Dendritic cell treated with granulocyte-macrophage colony-stimulating factor and Interleukin-4, amounts not matched to agents 40 ng/mL and 50 ng/mL, for 4 days (primary cell): Measurements from ENCODE around the gene IGFBP7.

Experiments
- H3K27ac Mint-ChIP-seq: one replicate; pipeline ENCODE4 v1.8.0; 2022; ENCODE audit warnings: mild to moderate bottlenecking, mixed read lengths
- H3K27me3 Mint-ChIP-seq: one replicate; pipeline ENCODE4 v1.8.0; 2022; ENCODE audit warnings: mild to moderate bottlenecking, mixed read lengths
- H3K36me3 Mint-ChIP-seq: one replicate; pipeline ENCODE4 v1.8.0; 2022; ENCODE audit warnings: low read depth, mixed read lengths
- H3K4me1 Mint-ChIP-seq: one replicate; pipeline ENCODE4 v1.8.0; 2022; ENCODE audit warnings: low read depth, mixed read lengths
- H3K4me3 Mint-ChIP-seq: one replicate; pipeline ENCODE4 v1.8.0; 2022; ENCODE audit warnings: mild to moderate bottlenecking, moderate library complexity, mixed read lengths
- H3K9me3 Mint-ChIP-seq: one replicate; pipeline ENCODE4 v1.8.0; 2022; ENCODE audit warnings: mixed read lengths
- intact Hi-C: fragments of 100-400 bp; cut with micrococcal nuclease; formaldehyde crosslinking; loops from one replicate; pipeline ENCODE4 v1.15.0; 2022

The IGFBP7 gene

GRCh38 chr4:57109847-57110639 lies at the start of gene IGFBP7:
TSS of gene IGFBP7 (minus strand) at chr4:57110385. CDS start at chr4:57110351, 34 bp downstream.
- Mint-ChIP-seq H3K4me3 (peak within 1 kb of the TSS; percentile 84), H3K36me3 (no peaks in the 10 kb centered on the region), H3K4me1 (peaks cover 36% of the 10 kb centered on the region), H3K9me3 (no peaks in the 10 kb centered on the region), H3K27me3 (peaks cover 4% of the 10 kb centered on the region), H3K27ac (peak within 1 kb of the TSS; percentile 99)
- intact Hi-C loops, result loop anchor here (5.0 kb wide), 2 partner anchors 52 to 78 kb away; no protein-coding TSS in a partner anchor

GRCh38 chr4:57159866-57160265 lies 49.7 kb upstream of the IGFBP7 start:
- intact Hi-C loops, result loop anchor here (5.0 kb wide), 1 partner anchor 48 kb away; the partner anchor contains the start of gene IGFBP7
- H3K4me1 Mint-ChIP-seq, result peaks cover 19% of the 10 kb centered on the region

GRCh38 chr4:57158762-57159161 lies 48.6 kb upstream of the IGFBP7 start:
- Mint-ChIP-seq H3K27me3 (no peaks in the 10 kb centered on the region), H3K9me3 (no peaks in the 10 kb centered on the region), H3K4me3 (no peak overlapping the region), H3K36me3 (no peaks in the 10 kb centered on the region), H3K27ac (no peak overlapping the region), H3K4me1 (peaks cover 19% of the 10 kb centered on the region)
- intact Hi-C loops, result no loop called here

More at GRCh38 chr4:57159866-57160265, 49.7 kb upstream of the IGFBP7 start:
- Mint-ChIP-seq H3K27ac (no peak overlapping the region), H3K27me3 (peaks cover 8% of the 10 kb centered on the region), H3K36me3 (no peaks in the 10 kb centered on the region), H3K4me3 (no peak overlapping the region), H3K9me3 (no peaks in the 10 kb centered on the region)

GRCh38 chr4:57158221-57158620 lies 48.0 kb upstream of the IGFBP7 start:
- Mint-ChIP-seq H3K9me3 (no peaks in the 10 kb centered on the region), H3K27ac (no peak overlapping the region), H3K27me3 (no peaks in the 10 kb centered on the region), H3K36me3 (no peaks in the 10 kb centered on the region), H3K4me1 (peaks cover 15% of the 10 kb centered on the region), H3K4me3 (no peak overlapping the region)
- intact Hi-C loops, result no loop called here

GRCh38 chr4:57157596-57158137 lies 47.5 kb upstream of the IGFBP7 start:
- intact Hi-C loops, result no loop called here
- H3K36me3 Mint-ChIP-seq, result no peaks in the 10 kb centered on the region
- no peak overlapping the region for H3K27ac Mint-ChIP-seq
- no peaks in the 10 kb centered on the region for H3K27me3 Mint-ChIP-seq
- H3K4me3 Mint-ChIP-seq, result no peak overlapping the region
- peaks cover 15% of the 10 kb centered on the region for H3K4me1 Mint-ChIP-seq
- no peaks in the 10 kb centered on the region for H3K9me3 Mint-ChIP-seq

- no peak overlapping the region for H3K27ac Mint-ChIP-seq
- no peaks in the 10 kb centered on the region for H3K9me3 Mint-ChIP-seq
- no peaks in the 10 kb centered on the region for H3K36me3 Mint-ChIP-seq
- no peak overlapping the region for H3K4me3 Mint-ChIP-seq
- H3K4me1 Mint-ChIP-seq, result peaks cover 15% of the 10 kb centered on the region
- H3K27me3 Mint-ChIP-seq, result no peaks in the 10 kb centered on the region
- intact Hi-C loops, result no loop called here
Observed at GRCh38 chr4:57156242-57156990, 46.2 kb upstream of the IGFBP7 start.

- H3K27ac Mint-ChIP-seq, result no peak overlapping the region
- H3K27me3 Mint-ChIP-seq, result no peaks in the 10 kb centered on the region
- H3K4me3 Mint-ChIP-seq, result no peak overlapping the region
- no peaks in the 10 kb centered on the region for H3K36me3 Mint-ChIP-seq
- peaks cover 15% of the 10 kb centered on the region for H3K4me1 Mint-ChIP-seq
- intact Hi-C loops, result no loop called here
- no peaks in the 10 kb centered on the region for H3K9me3 Mint-ChIP-seq
Observed at GRCh38 chr4:57154926-57155325, 44.7 kb upstream of the IGFBP7 start.

- Mint-ChIP-seq H3K4me1 (peaks cover 15% of the 10 kb centered on the region), H3K27me3 (no peaks in the 10 kb centered on the region), H3K27ac (no peak overlapping the region), H3K9me3 (no peaks in the 10 kb centered on the region), H3K36me3 (no peaks in the 10 kb centered on the region), H3K4me3 (no peak overlapping the region)
- intact Hi-C loops, result no loop called here
Observed at GRCh38 chr4:57154191-57154590, 44.0 kb upstream of the IGFBP7 start.

- Mint-ChIP-seq H3K4me1 (peaks cover 15% of the 10 kb centered on the region), H3K4me3 (no peak overlapping the region), H3K27ac (no peak overlapping the region), H3K27me3 (no peaks in the 10 kb centered on the region), H3K36me3 (no peaks in the 10 kb centered on the region), H3K9me3 (no peaks in the 10 kb centered on the region)
- intact Hi-C loops, result no loop called here
Observed at GRCh38 chr4:57153207-57153606, 43.0 kb upstream of the IGFBP7 start.

- Mint-ChIP-seq H3K4me1 (peaks cover 15% of the 10 kb centered on the region), H3K27me3 (no peaks in the 10 kb centered on the region), H3K9me3 (no peaks in the 10 kb centered on the region), H3K27ac (no peak overlapping the region), H3K36me3 (no peaks in the 10 kb centered on the region), H3K4me3 (no peak overlapping the region)
- intact Hi-C loops, result no loop called here
Observed at GRCh38 chr4:57151481-57151880, 41.3 kb upstream of the IGFBP7 start.

- no peaks in the 10 kb centered on the region for H3K27me3 Mint-ChIP-seq
- H3K4me1 Mint-ChIP-seq, result peaks cover 9% of the 10 kb centered on the region
- no peaks in the 10 kb centered on the region for H3K9me3 Mint-ChIP-seq
- intact Hi-C loops, result no loop called here
- H3K4me3 Mint-ChIP-seq, result no peak overlapping the region
- no peak overlapping the region for H3K27ac Mint-ChIP-seq
- no peaks in the 10 kb centered on the region for H3K36me3 Mint-ChIP-seq
Observed at GRCh38 chr4:57149833-57150232, 39.6 kb upstream of the IGFBP7 start.

- Mint-ChIP-seq H3K4me1 (peaks cover under 1% of the 10 kb centered on the region), H3K4me3 (no peak overlapping the region), H3K9me3 (no peaks in the 10 kb centered on the region), H3K27ac (no peak overlapping the region), H3K27me3 (no peaks in the 10 kb centered on the region), H3K36me3 (no peaks in the 10 kb centered on the region)
- intact Hi-C loops, result no loop called here
Observed at GRCh38 chr4:57148831-57149505, 38.8 kb upstream of the IGFBP7 start.

- H3K27me3 Mint-ChIP-seq, result no peaks in the 10 kb centered on the region
- no peaks in the 10 kb centered on the region for H3K9me3 Mint-ChIP-seq
- intact Hi-C loops, result no loop called here
- H3K4me3 Mint-ChIP-seq, result no peak overlapping the region
- no peaks in the 10 kb centered on the region for H3K4me1 Mint-ChIP-seq
- H3K36me3 Mint-ChIP-seq, result no peaks in the 10 kb centered on the region
- H3K27ac Mint-ChIP-seq, result no peak overlapping the region
Observed at GRCh38 chr4:57148177-57148576, 38.0 kb upstream of the IGFBP7 start.
